GM15510 (cell line): ENCODE measurements around the gene IGFN1.

ENCODE experiments used
- POLR2A ChIP-seq: IDR thresholded peaks from 3 replicates; pipeline ENCODE4 v1.6.1; 2011; ENCODE audit warnings: borderline replicate concordance; ENCODE audit not compliant: insufficient read length; ENCODE audit errors: extremely low read depth

Gene IGFN1

GRCh38 chr1:201186192-201186591 lies 4.4 kb upstream of the IGFN1 start:
- no peak for TF ChIP-seq POLR2A

- TF ChIP-seq POLR2A = no peak
These were observed 1.5 kb upstream of the IGFN1 start for GRCh38 chr1:201189085-201189484.

GRCh38 chr1:201190005-201190404 lies 619 bp upstream of the IGFN1 start:
- TF ChIP-seq POLR2A = no peak

- no peak for TF ChIP-seq POLR2A
These were observed 1.1 kb downstream of the IGFN1 start for GRCh38 chr1:201191653-201192260.

- no peak for TF ChIP-seq POLR2A
These were observed 1.7 kb downstream of the IGFN1 start for GRCh38 chr1:201192261-201192788.

GRCh38 chr1:201194046-201194445 lies 3.4 kb downstream of the IGFN1 start:
- TF ChIP-seq POLR2A = no peak

GRCh38 chr1:201198598-201198997 lies 8.0 kb downstream of the IGFN1 start:
- no peak for TF ChIP-seq POLR2A

- no peak for TF ChIP-seq POLR2A
These were observed 14.4 kb downstream of the IGFN1 start for GRCh38 chr1:201205036-201205435.

GRCh38 chr1:201206176-201206575 lies 15.6 kb downstream of the IGFN1 start:
- no peak for TF ChIP-seq POLR2A

GRCh38 chr1:201207046-201207445 lies 16.4 kb downstream of the IGFN1 start:
- no peak for TF ChIP-seq POLR2A

- TF ChIP-seq POLR2A = no peak
These were observed 17.6 kb downstream of the IGFN1 start for GRCh38 chr1:201208236-201208635.

GRCh38 chr1:201212056-201212455 lies 21.4 kb downstream of the IGFN1 start:
- no peak for TF ChIP-seq POLR2A

- TF ChIP-seq POLR2A = no peak
These were observed 21.9 kb downstream of the IGFN1 start for GRCh38 chr1:201212461-201213055.

GRCh38 chr1:201213106-201213770 lies 22.6 kb downstream of the IGFN1 start:
- no peak for TF ChIP-seq POLR2A

GRCh38 chr1:201213926-201214325 lies 23.3 kb downstream of the IGFN1 start:
- no peak for TF ChIP-seq POLR2A

GRCh38 chr1:201214461-201214860 lies 23.8 kb downstream of the IGFN1 start:
- TF ChIP-seq POLR2A = no peak
